H1 (cell line): ENCODE data around the gene TNFAIP8L3.

Source experiments
- CHD1 ChIP-seq: IDR thresholded peaks from 2 replicates; pipeline ENCODE4 v1.6.1; 2012; ENCODE audit warnings: low read depth, low read length, improper control_type of control experiment
- KDM1A ChIP-seq: fragments of 200-600, 300-600 bp; sonication (generic); IDR thresholded peaks from 2 replicates; pipeline ENCODE4 v1.7.1; 2016; ENCODE audit warnings: mild to moderate bottlenecking, low read length, borderline replicate concordance
- MAFK ChIP-seq: IDR thresholded peaks from 2 replicates; pipeline ENCODE4 v1.6.1; 2012; ENCODE audit warnings: low read depth, mild to moderate bottlenecking, improper control_type of control experiment, low read length
- TF ChIP-seq, protein P1 (sequence below), 3 experiments: IDR thresholded peaks; 1 replicate in 2 of 3; 2 replicates in 1 of 3; pipeline versions ENCODE4 v1.5.1 to v1.6.1; 2011; ENCODE audit warnings: low read length in 3 of 3, mild to moderate bottlenecking in 3 of 3, inconsistent platforms in 2 of 3, low read depth in 1 of 3, moderate library complexity in 1 of 3; ENCODE audit not compliant: insufficient read depth in 1 of 3; ENCODE audit errors: control extremely low read depth in 1 of 3

DNA sequence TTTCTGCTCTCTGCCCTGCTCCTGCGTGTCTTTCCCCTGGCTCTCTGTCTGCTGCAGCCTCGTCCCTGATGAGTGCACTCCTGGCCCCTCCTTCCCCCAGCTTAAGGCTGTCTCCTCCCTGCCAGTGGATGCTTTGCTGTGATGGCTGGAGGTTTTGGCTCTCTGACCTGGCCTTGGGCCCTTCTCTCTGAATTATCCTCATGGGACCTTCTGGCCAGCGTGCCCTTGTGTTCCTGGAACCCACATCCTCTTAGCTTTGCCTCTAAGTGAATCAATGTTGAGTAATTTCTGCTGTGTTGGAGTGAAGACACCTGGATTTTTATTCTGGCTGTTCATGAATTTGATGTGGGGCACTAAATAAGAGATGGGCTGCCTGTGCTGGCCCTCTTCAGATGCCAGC, 9.8 kb upstream of the TNFAIP8L3 start:
- TF ChIP-seq, protein P1, sequence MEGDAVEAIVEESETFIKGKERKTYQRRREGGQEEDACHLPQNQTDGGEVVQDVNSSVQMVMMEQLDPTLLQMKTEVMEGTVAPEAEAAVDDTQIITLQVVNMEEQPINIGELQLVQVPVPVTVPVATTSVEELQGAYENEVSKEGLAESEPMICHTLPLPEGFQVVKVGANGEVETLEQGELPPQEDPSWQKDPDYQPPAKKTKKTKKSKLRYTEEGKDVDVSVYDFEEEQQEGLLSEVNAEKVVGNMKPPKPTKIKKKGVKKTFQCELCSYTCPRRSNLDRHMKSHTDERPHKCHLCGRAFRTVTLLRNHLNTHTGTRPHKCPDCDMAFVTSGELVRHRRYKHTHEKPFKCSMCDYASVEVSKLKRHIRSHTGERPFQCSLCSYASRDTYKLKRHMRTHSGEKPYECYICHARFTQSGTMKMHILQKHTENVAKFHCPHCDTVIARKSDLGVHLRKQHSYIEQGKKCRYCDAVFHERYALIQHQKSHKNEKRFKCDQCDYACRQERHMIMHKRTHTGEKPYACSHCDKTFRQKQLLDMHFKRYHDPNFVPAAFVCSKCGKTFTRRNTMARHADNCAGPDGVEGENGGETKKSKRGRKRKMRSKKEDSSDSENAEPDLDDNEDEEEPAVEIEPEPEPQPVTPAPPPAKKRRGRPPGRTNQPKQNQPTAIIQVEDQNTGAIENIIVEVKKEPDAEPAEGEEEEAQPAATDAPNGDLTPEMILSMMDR (IDR thresholded peaks at IDR 0.05; ENCODE audit: control extremely low read depth in 1 of 3, insufficient read depth in 1 of 3, low read depth in 1 of 3, low read length in 3 of 3): no peak
- TF ChIP-seq CHD1 (no peak), KDM1A (no peak), MAFK (no peak)
